Measurements from ENCODE around the gene SRRM2. TPM values are rescaled to one million over a fixed set of nuclear protein-coding genes. Genes with fewer than 3 reads are reported as not detected.
A peak's percentile ranks its signal among the peaks of the same experiment; 100 is the strongest.

SRRM2 gene
- total and polyA plus RNA-seq, 9 of the 15 experiments (the other 6 are each of a cell fraction or from before 2014, with no cell fraction given): 26.7 to 563 (median 81.1) TPM

- TF ChIP-seq DEAF1 (CRISPR knock-in tag; IDR thresholded peaks at IDR 0.05) (no peak), CXXC5 (CRISPR knock-in tag; IDR thresholded peaks at IDR 0.05) (0 out of 2 replicates have a peak, but pooled peaks have one; percentile 13), ZNF232 (CRISPR knock-in tag; IDR thresholded peaks at IDR 0.05) (no peak), POLR2A (conservative IDR thresholded peaks at IDR 0.05) (no peak), SPI1 (IDR thresholded peaks at IDR 0.05; ENCODE audit: borderline replicate concordance, low read depth, low read length) (peak; percentile 86), VEZF1 (CRISPR knock-in tag; IDR thresholded peaks at IDR 0.05) (peak; percentile 70), ELF1 (tag; IDR thresholded peaks at IDR 0.05) (peak; percentile 73; the same call in 1 of the 2 replicates), CEBPG (CRISPR knock-in tag; IDR thresholded peaks at IDR 0.05) (no peak), CEBPG (tag; conservative IDR thresholded peaks at IDR 0.05 in 1 of 2, IDR thresholded peaks at IDR 0.05 in 1 of 2) (peak in 1 of 2 experiments; percentile 67; a peak in 2 of 4 replicates), FOSL1 (tag; conservative IDR thresholded peaks at IDR 0.05) (peak; percentile 93), EP300 (IDR thresholded peaks at IDR 0.05; ENCODE audit: low read length) (peak; percentile 45; the same call in 1 of the 2 replicates), CTBP1 (IDR thresholded peaks at IDR 0.05; ENCODE audit: borderline replicate concordance) (peak; percentile 43; the same call in 1 of the 2 replicates), ZNF740 (CRISPR knock-in tag; IDR thresholded peaks at IDR 0.05) (0 out of 2 replicates have a peak, but pooled peaks have one; percentile 38), ZNF740 (tag; IDR thresholded peaks at IDR 0.05) (peak in 1 of 2 experiments; percentile 56; a peak in 1 of 4 replicates), ZNF589 (CRISPR knock-in tag; IDR thresholded peaks at IDR 0.05; ENCODE audit: low read depth) (0 out of 2 replicates have a peak, but pooled peaks have one; percentile 31), FOXK2 (conservative IDR thresholded peaks at IDR 0.05 in 1 of 2, IDR thresholded peaks at IDR 0.05 in 1 of 2; ENCODE audit: low read depth in 2 of 2) (peak; percentile 50 to 53; a peak in 2 of 4 replicates), CCNT2 (IDR thresholded peaks at IDR 0.05; ENCODE audit: borderline replicate concordance, extremely low read depth, insufficient read length, low read depth, low read length) (peak; percentile 23), JUND (IDR thresholded peaks at IDR 0.05; ENCODE audit: borderline replicate concordance, low read depth, low read length) (peak; percentile 94), JUND (tag; IDR thresholded peaks at IDR 0.05; ENCODE audit: borderline replicate concordance, low read depth, low read length) (peak; percentile 90; the same call in 2 of the 3 replicates), NFATC3 (IDR thresholded peaks at IDR 0.05) (no peak), ZNF197 (CRISPR knock-in tag; IDR thresholded peaks at IDR 0.05; ENCODE audit: low read depth) (no peak), JUN (IDR thresholded peaks at IDR 0.05; ENCODE audit: borderline replicate concordance, low read depth, low read length) (peak; percentile 90), JUN (CRISPR knock-in tag; IDR thresholded peaks at IDR 0.05; ENCODE audit: borderline replicate concordance) (no peak), ATF7 (IDR thresholded peaks at IDR 0.05) (peak; percentile 75)
These were observed 43.1 kb downstream of the SRRM2 start (continued) for GRCh38 chr16:2795395-2796143.
